B cell (primary cell): Measurements from ENCODE around the gene GLYATL3. TPM values are rescaled to one million over a fixed set of nuclear protein-coding genes. Genes with fewer than 3 reads are reported as not detected.

Experiments
- ATAC-seq: fragments of 200-7000 bp; cut with Tn5 transposase; one replicate; pipeline ENCODE4 v1.10.0; 2021; ENCODE audit warnings: low read depth, mild to moderate bottlenecking, moderate number of reproducible peaks, moderate library complexity
- CTCF ChIA-PET: fragments of 350-600 bp; sonication (Branson Sonifier 250); formaldehyde crosslinking; loops from one replicate; lab custom pipeline; 2021; ENCODE audit warnings: antibody characterized with exemption, inconsistent platforms; lab: Charles Lee
- POLR2A ChIA-PET: fragments of 350-600 bp; sonication (Branson Sonifier 250); formaldehyde crosslinking; loops from one replicate; lab custom pipeline; 2021; ENCODE audit warnings: antibody characterized with exemption; lab: Charles Lee
- DNase-seq: peaks from one replicate; pipeline ENCODE4 v3.0.0; 2013
- H2AFZ ChIP-seq: 2 replicates; pipeline ENCODE4 v1.6.1; 2012; ENCODE audit warnings: mild to moderate bottlenecking, low read depth, low read length; ENCODE audit not compliant: insufficient read depth, poor library complexity, severe bottlenecking
- H3K27ac ChIP-seq, 2 donors: 1 replicate in 1 of 2; 2 replicates in 1 of 2; pipeline ENCODE4 v1.5.1; 2012 to 2013; ENCODE audit warnings: low read length in 2 of 2, mild to moderate bottlenecking in 2 of 2, moderate library complexity in 1 of 2
- H3K27me3 ChIP-seq, 4 experiments: fragments of 200-600 bp in 1 of 4; sonication (generic) in 1 of 4; replicated peaks in 1 of 4; 1 replicate in 2 of 4; 2 replicates in 2 of 4; pipeline versions ENCODE4 v1.6.1 to v1.7.0; 2013 to 2016; ENCODE audit warnings: low read length in 3 of 4, mild to moderate bottlenecking in 2 of 4, mixed read lengths in 1 of 4, moderate library complexity in 1 of 4; ENCODE audit not compliant: insufficient read depth in 4 of 4, control insufficient read depth in 3 of 4; ENCODE audit errors: control extremely low read depth in 1 of 4
- H3K36me3 ChIP-seq, 2 experiments: replicated peaks in 1 of 2; 1 replicate in 1 of 2; 2 replicates in 1 of 2; pipeline versions ENCODE4 v1.6.1 to v1.7.1; 2013; ENCODE audit warnings: low read length in 1 of 2; ENCODE audit not compliant: insufficient read depth in 2 of 2, control insufficient read depth in 1 of 2; ENCODE audit errors: control extremely low read depth in 1 of 2, extremely low read depth in 1 of 2
- H3K4me1 ChIP-seq, 2 donors: fragments of 200-600 bp in 1 of 2; sonication (generic) in 1 of 2; 1 replicate in 1 of 2; 2 replicates in 1 of 2; pipeline versions ENCODE4 v1.5.1 to v1.6.1; 2013 to 2017; ENCODE audit warnings: low read length in 2 of 2; ENCODE audit not compliant: control insufficient read depth in 2 of 2, insufficient read depth in 2 of 2
- H3K4me2 ChIP-seq: replicated peaks from 2 replicates; pipeline ENCODE3; 2012; ENCODE audit warnings: mild to moderate bottlenecking, low read depth, low read length; ENCODE audit not compliant: poor library complexity, severe bottlenecking
- H3K4me3 ChIP-seq, 5 experiments: fragments of 200-600 bp in 1 of 5; sonication (generic) in 1 of 5; 1 replicate in 3 of 5; 2 replicates in 2 of 5; pipeline versions ENCODE4 v1.5.1 to v1.7.0; 2011 to 2016; ENCODE audit warnings: low read length in 4 of 5, mild to moderate bottlenecking in 4 of 5, low read depth in 2 of 5, control low read depth in 1 of 5, moderate library complexity in 1 of 5; ENCODE audit not compliant: insufficient read depth in 1 of 5; ENCODE audit errors: control extremely low read depth in 1 of 5, extremely low read depth in 1 of 5
- H3K79me2 ChIP-seq: fragments of 200-600 bp; sonication (generic); one replicate; pipeline ENCODE4 v1.6.0; 2016; ENCODE audit warnings: low read length; ENCODE audit not compliant: control insufficient read depth, insufficient read depth
- H3K9ac ChIP-seq: fragments of 200-600 bp; sonication (generic); 2 replicates; pipeline ENCODE4 v1.6.1; 2017; ENCODE audit warnings: mild to moderate bottlenecking, low read length, moderate library complexity
- H3K9me3 ChIP-seq, 3 donors: one replicate each; pipeline versions ENCODE4 v1.6.1 to v1.7.1; 2013; ENCODE audit warnings: low read length in 2 of 3; ENCODE audit not compliant: control insufficient read depth in 2 of 3, insufficient read depth in 1 of 3; ENCODE audit errors: control extremely low read depth in 1 of 3
- H4K20me1 ChIP-seq: 2 replicates; pipeline ENCODE4 v1.6.0; 2012; ENCODE audit warnings: mild to moderate bottlenecking, low read length; ENCODE audit not compliant: insufficient read depth, control insufficient read depth, poor library complexity, severe bottlenecking
- H3K27ac Mint-ChIP-seq: one replicate; pipeline ENCODE4 v1.8.0; 2021; ENCODE audit warnings: mixed read lengths
- H3K27me3 Mint-ChIP-seq: one replicate; pipeline ENCODE4 v1.8.0; 2021; ENCODE audit warnings: mixed read lengths
- H3K4me1 Mint-ChIP-seq: one replicate; pipeline ENCODE4 v1.8.0; 2021; ENCODE audit warnings: mixed read lengths
- H3K4me3 Mint-ChIP-seq: one replicate; pipeline ENCODE4 v1.8.0; 2021; ENCODE audit warnings: mixed read lengths
- H3K9me3 Mint-ChIP-seq: one replicate; pipeline ENCODE4 v1.8.0; 2022; ENCODE audit warnings: mixed read lengths; ENCODE audit not compliant: insufficient read depth
- EZH2 ChIP-seq: IDR thresholded peaks from 2 replicates; pipeline ENCODE4 v1.6.1; 2012; ENCODE audit warnings: borderline replicate concordance, low read depth, mild to moderate bottlenecking, moderate library complexity, low read length; ENCODE audit not compliant: insufficient read depth, poor library complexity, severe bottlenecking
- whole genome bisulfite sequencing: methylation state at CpG from one replicate; pipeline ENCODE4 v1.1.5; 2013; ENCODE audit warnings: missing lambda C conversion rate; ENCODE audit not compliant: insufficient coverage; 5-methylcytosine and 5-hydroxymethylcytosine counted together
- intact Hi-C: fragments of 100-400 bp; cut with micrococcal nuclease; formaldehyde crosslinking; loops from one replicate; pipeline ENCODE4 v1.10.0; 2022
- polyA plus RNA-seq: library from polyadenylated mRNA; depleted of rRNA; stranded (reverse); fragments of >200 nt; gene quantifications from 2 replicates; pipeline ENCODE4 v1.2.3, GENCODE V29; 2012
- total RNA-seq, 2 donors: library from RNA; stranded (reverse); fragments of 120-200 nt in 1 of 2; gene quantifications; 1 replicate in 1 of 2; 2 replicates in 1 of 2; pipeline versions ENCODE4 v1.2.3 to v1.2.4, GENCODE V29; 2013 to 2022
- TF ChIP-seq, protein P1 (sequence below): fragments of 200-600 bp; IDR thresholded peaks from one replicate; pipeline ENCODE4 v1.8.0; 2022; ENCODE audit warnings: antibody characterized with exemption, mild to moderate bottlenecking

The GLYATL3 gene
- total and polyA plus RNA-seq, 2 donors (not counting 1 experiment from before 2014, with no cell fraction given): not detected

DNA sequence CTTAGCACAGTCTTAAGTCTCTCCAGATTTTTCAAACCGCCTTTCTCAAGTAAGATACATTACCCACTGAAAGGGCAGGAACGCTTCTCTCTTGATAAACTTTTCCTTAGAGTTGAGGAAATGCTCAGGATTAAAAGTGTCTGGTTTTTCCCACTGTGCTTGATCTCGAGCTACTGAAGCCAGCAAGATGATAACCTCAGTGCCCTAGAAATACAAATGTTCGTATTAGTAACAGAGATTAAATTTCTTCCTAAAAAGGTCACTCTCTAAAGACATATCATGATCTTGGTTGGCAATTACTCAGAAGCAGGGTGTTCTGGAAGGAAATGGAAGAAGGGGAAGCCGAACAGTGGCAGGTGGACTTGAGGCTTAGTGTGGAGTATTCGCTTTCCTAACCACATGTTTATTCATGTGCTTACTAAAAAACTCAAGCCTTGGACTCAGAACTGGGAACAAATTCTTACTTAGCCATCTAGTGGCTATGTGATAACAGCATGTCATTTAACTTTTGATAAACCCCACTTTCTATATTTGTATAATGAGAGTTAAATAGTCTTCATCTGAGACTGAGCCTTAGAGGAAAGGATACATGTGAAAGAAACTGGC, 70.9 kb downstream of the GLYATL3 start:
- Mint-ChIP-seq H3K4me1 (no peaks in the 10 kb centered on the region), H3K27me3 (peaks cover 2% of the 10 kb centered on the region), H3K4me3 (no peak overlapping the region), H3K27ac (no peak overlapping the region), H3K9me3 (no peaks in the 10 kb centered on the region)
- Histone ChIP-seq H4K20me1 (no peaks in the 10 kb centered on the region), H3K9me3 (no peaks in the 10 kb centered on the region), H3K27me3 (no peaks in the 10 kb centered on the region), H3K79me2 (no peaks in the 10 kb centered on the region), H3K9ac (no peak overlapping the region), H3K4me3 (no peak overlapping the region), H3K4me1 (no peaks in the 10 kb centered on the region), H3K27ac (no peak overlapping the region), H3K4me2 (no peak overlapping the region), H3K36me3 (no peaks in the 10 kb centered on the region), H2AFZ (no peak overlapping the region)
- ChIA-PET CTCF (no interaction called here), POLR2A (no interaction called here)
- DNase-seq (no peak), ATAC-seq (no peak)
- TF ChIP-seq, protein P1, sequence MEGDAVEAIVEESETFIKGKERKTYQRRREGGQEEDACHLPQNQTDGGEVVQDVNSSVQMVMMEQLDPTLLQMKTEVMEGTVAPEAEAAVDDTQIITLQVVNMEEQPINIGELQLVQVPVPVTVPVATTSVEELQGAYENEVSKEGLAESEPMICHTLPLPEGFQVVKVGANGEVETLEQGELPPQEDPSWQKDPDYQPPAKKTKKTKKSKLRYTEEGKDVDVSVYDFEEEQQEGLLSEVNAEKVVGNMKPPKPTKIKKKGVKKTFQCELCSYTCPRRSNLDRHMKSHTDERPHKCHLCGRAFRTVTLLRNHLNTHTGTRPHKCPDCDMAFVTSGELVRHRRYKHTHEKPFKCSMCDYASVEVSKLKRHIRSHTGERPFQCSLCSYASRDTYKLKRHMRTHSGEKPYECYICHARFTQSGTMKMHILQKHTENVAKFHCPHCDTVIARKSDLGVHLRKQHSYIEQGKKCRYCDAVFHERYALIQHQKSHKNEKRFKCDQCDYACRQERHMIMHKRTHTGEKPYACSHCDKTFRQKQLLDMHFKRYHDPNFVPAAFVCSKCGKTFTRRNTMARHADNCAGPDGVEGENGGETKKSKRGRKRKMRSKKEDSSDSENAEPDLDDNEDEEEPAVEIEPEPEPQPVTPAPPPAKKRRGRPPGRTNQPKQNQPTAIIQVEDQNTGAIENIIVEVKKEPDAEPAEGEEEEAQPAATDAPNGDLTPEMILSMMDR: no peak
- no peak for TF ChIP-seq EZH2
- 60% methylated on average over 1 of the region's 6 CpGs for WGBS
- intact Hi-C loops: no loop called here

DNA sequence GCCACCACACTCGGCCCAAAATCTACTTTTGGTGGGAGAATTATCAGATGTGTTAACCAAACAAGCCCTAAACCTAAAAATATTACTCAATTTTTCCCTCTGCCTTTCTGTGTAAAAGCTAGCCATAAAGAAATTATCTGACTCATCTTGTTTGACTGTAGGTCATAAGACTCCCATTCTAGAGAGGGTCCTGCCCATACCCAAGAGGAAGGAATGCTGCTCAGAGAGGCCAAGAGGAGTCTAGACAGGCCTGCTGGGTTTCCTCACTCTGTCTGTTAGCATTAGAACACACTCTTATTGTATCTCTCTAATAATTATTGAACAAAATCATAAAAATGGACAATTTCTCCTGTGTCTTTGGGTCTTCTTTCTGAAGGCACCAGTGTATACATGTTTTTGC, 76.9 kb downstream of the GLYATL3 start:
- Histone ChIP-seq H3K4me3 (no peak overlapping the region), H3K27ac (no peak overlapping the region), H3K4me2 (no peak overlapping the region), H3K9me3 (no peaks in the 10 kb centered on the region), H3K36me3 (no peaks in the 10 kb centered on the region), H3K9ac (no peak overlapping the region), H3K4me1 (no peaks in the 10 kb centered on the region), H3K79me2 (no peaks in the 10 kb centered on the region), H4K20me1 (no peaks in the 10 kb centered on the region), H2AFZ (no peak overlapping the region), H3K27me3 (no peaks in the 10 kb centered on the region)
- DNase-seq (no peak), ATAC-seq (no peak)
- Mint-ChIP-seq H3K27me3 (peaks cover 3% of the 10 kb centered on the region), H3K4me1 (no peaks in the 10 kb centered on the region), H3K4me3 (no peak overlapping the region), H3K9me3 (no peaks in the 10 kb centered on the region), H3K27ac (no peak overlapping the region)
- TF ChIP-seq, protein P1: no peak
- ChIA-PET CTCF (no interaction called here), POLR2A (no interaction called here)
- no CpG with 5 or more reads among the region's 1 CpG for WGBS
- intact Hi-C loops: no loop called here

Other genes starting within 250 kb of the GLYATL3 start
- gene MMUT, start 36.7 kb upstream of the GLYATL3 start, total RNA-seq: 10.6 and 11.2 TPM in 2 replicates
- gene MMUT, start 36.7 kb upstream of the GLYATL3 start, polyA plus RNA-seq: 3.9 and 5.6 TPM in 2 replicates
- gene CENPQ, start 36.6 kb upstream of the GLYATL3 start, total RNA-seq: 6.6 and 7.5 TPM in 2 replicates
- 2.2 and 3.3 TPM in 2 replicates for gene CENPQ, start 36.6 kb upstream of the GLYATL3 start, polyA plus RNA-seq
- not detected in 2 replicates for gene C6orf141, start 50.7 kb downstream of the GLYATL3 start, total RNA-seq
- gene C6orf141, start 50.7 kb downstream of the GLYATL3 start, polyA plus RNA-seq: not detected in 2 replicates
- not detected in 2 replicates for gene RHAG, start 136.9 kb downstream of the GLYATL3 start, total RNA-seq
- not detected in 2 replicates for gene RHAG, start 136.9 kb downstream of the GLYATL3 start, polyA plus RNA-seq
- not detected in 2 replicates for gene CRISP2, start 213.6 kb downstream of the GLYATL3 start, total RNA-seq
- not detected in 2 replicates for gene CRISP2, start 213.6 kb downstream of the GLYATL3 start, polyA plus RNA-seq
- gene CRISP3, start 244.5 kb downstream of the GLYATL3 start, total RNA-seq: not detected in 2 replicates
- gene CRISP3, start 244.5 kb downstream of the GLYATL3 start, polyA plus RNA-seq: not detected in 2 replicates